Liver (tissue), 9 donors: Measurements from ENCODE around the gene BRD8. TPM values are rescaled to one million over a fixed set of nuclear protein-coding genes. Genes with fewer than 3 reads are reported as not detected.

Experiments
- DNase-seq: peaks from one replicate; pipeline ENCODE4 v3.0.0-alpha.2; 2017; ENCODE audit warnings: low spot score
- H3K27ac ChIP-seq, 2 donors: one replicate each; pipeline ENCODE4 v1.7.0; 2013; ENCODE audit warnings: inconsistent platforms in 2 of 2, low read length in 2 of 2, control low read depth in 1 of 2, low read depth in 1 of 2, mild to moderate bottlenecking in 1 of 2
- H3K27me3 ChIP-seq, 4 donors: one replicate each; pipeline versions ENCODE4 v1.6.1 to v1.7.0; 2013; ENCODE audit warnings: low read length in 3 of 4, inconsistent platforms in 1 of 4, mild to moderate bottlenecking in 1 of 4, moderate library complexity in 1 of 4; ENCODE audit not compliant: control insufficient read depth in 4 of 4, insufficient read depth in 4 of 4
- H3K36me3 ChIP-seq, 4 donors: one replicate each; pipeline versions ENCODE4 v1.6.1 to v1.7.0; 2013; ENCODE audit warnings: low read length in 3 of 4, mild to moderate bottlenecking in 3 of 4, low read depth in 1 of 4, moderate library complexity in 1 of 4; ENCODE audit not compliant: control insufficient read depth in 4 of 4, insufficient read depth in 3 of 4
- H3K4me1 ChIP-seq, 4 donors: one replicate each; pipeline versions ENCODE4 v1.6.1 to v1.7.0; 2013; ENCODE audit warnings: low read length in 3 of 4, mild to moderate bottlenecking in 3 of 4, moderate library complexity in 1 of 4; ENCODE audit not compliant: control insufficient read depth in 4 of 4, insufficient read depth in 4 of 4
- H3K4me3 ChIP-seq, 3 donors: one replicate each; pipeline versions ENCODE4 v1.6.1 to v1.7.0; 2013; ENCODE audit warnings: low read length in 3 of 3, control low read depth in 1 of 3, low read depth in 1 of 3, mild to moderate bottlenecking in 1 of 3
- H3K9ac ChIP-seq, 2 donors: one replicate each; pipeline ENCODE4 v1.7.0; 2013; ENCODE audit warnings: low read length in 2 of 2, mild to moderate bottlenecking in 2 of 2, moderate library complexity in 2 of 2, control low read depth in 1 of 2, low read depth in 1 of 2
- H3K9me3 ChIP-seq, 4 donors: one replicate each; pipeline versions ENCODE4 v1.6.1 to v1.7.0; 2013; ENCODE audit warnings: low read length in 3 of 4; ENCODE audit not compliant: control insufficient read depth in 4 of 4
- EGR1 ChIP-seq, 2 donors: IDR thresholded peaks; 2 replicates each; pipeline ENCODE4 v1.6.1; 2016 to 2018; ENCODE audit warnings: antibody characterized with exemption in 2 of 2, low read depth in 2 of 2
- FOXA1 ChIP-seq: IDR thresholded peaks from 2 replicates; pipeline ENCODE4 v1.6.1; 2016; ENCODE audit warnings: antibody characterized with exemption
- FOXA2 ChIP-seq: IDR thresholded peaks from 2 replicates; pipeline ENCODE4 v1.6.1; 2016; ENCODE audit warnings: antibody characterized with exemption
- GABPA ChIP-seq, 2 donors: IDR thresholded peaks in 1 of 2; conservative IDR thresholded peaks in 1 of 2; 2 replicates each; pipeline ENCODE4 v1.6.1; 2016; ENCODE audit warnings: antibody characterized with exemption in 2 of 2, mild to moderate bottlenecking in 1 of 2, moderate library complexity in 1 of 2
- HNF4A ChIP-seq, 2 donors: conservative IDR thresholded peaks; 2 replicates each; pipeline ENCODE4 v1.6.1; 2016; ENCODE audit warnings: antibody characterized with exemption in 2 of 2, mild to moderate bottlenecking in 2 of 2
- HNF4G ChIP-seq: IDR thresholded peaks from 2 replicates; pipeline ENCODE4 v1.6.1; 2016; ENCODE audit warnings: antibody characterized with exemption
- JUND ChIP-seq, 2 donors: IDR thresholded peaks; 2 replicates each; pipeline ENCODE4 v1.6.1; 2016; ENCODE audit warnings: antibody characterized with exemption in 2 of 2
- NR2F2 ChIP-seq: IDR thresholded peaks from 2 replicates; pipeline ENCODE4 v1.6.1; 2016; ENCODE audit warnings: antibody characterized with exemption
- RAD21 ChIP-seq, 2 donors: IDR thresholded peaks; 2 replicates each; pipeline ENCODE4 v1.6.1; 2016; ENCODE audit warnings: antibody characterized with exemption in 2 of 2, mild to moderate bottlenecking in 2 of 2
- RXRA ChIP-seq, 2 donors: IDR thresholded peaks; 2 replicates each; pipeline ENCODE4 v1.6.1; 2017 to 2018; ENCODE audit warnings: antibody characterized with exemption in 2 of 2, mild to moderate bottlenecking in 1 of 2
- SP1 ChIP-seq: IDR thresholded peaks from 2 replicates; pipeline ENCODE4 v1.6.1; 2018; ENCODE audit warnings: antibody characterized with exemption, mild to moderate bottlenecking
- TAF1 ChIP-seq: conservative IDR thresholded peaks from 2 replicates; pipeline ENCODE4 v1.6.1; 2016; ENCODE audit warnings: antibody characterized with exemption, mild to moderate bottlenecking
- YY1 ChIP-seq: IDR thresholded peaks from 2 replicates; pipeline ENCODE4 v1.6.1; 2016; ENCODE audit warnings: antibody characterized with exemption, mild to moderate bottlenecking
- WGBS: extraction: QIAGEN DNeasy Blood & Tissue Kit; methylation state at CpG from one replicate; pipeline ENCODE4 v1.1.7; 2013; 5-methylcytosine and 5-hydroxymethylcytosine counted together
- polyA plus RNA-seq, 2 donors: library from polyadenylated mRNA; stranded (reverse) in 1 of 2; unstranded in 1 of 2; fragments of 200-250 nt in 1 of 2; fragments of >200 nt in 1 of 2; fragmentation: Nextera tagmentation in 1 of 2; extraction: Ambion mirVana in 1 of 2; gene quantifications; one replicate each; pipeline versions ENCODE4 v1.2.1 to v1.2.3, GENCODE V29; 2013 to 2015
- total RNA-seq, 2 donors: library from RNA; depleted of rRNA; stranded (reverse); fragments of >200 nt; gene quantifications; one replicate each; pipeline ENCODE4 v1.2.3, GENCODE V29; 2014
- TF ChIP-seq, protein P1 (sequence below): IDR thresholded peaks from 2 replicates; pipeline ENCODE4 v1.6.1; 2016; ENCODE audit warnings: antibody characterized with exemption
- TF ChIP-seq, protein P2 (sequence below): IDR thresholded peaks from 2 replicates; pipeline ENCODE4 v1.6.1; 2016; ENCODE audit warnings: antibody characterized with exemption
- TF ChIP-seq, protein P3 (sequence below): IDR thresholded peaks from 2 replicates; pipeline ENCODE4 v1.6.1; 2016; ENCODE audit warnings: antibody characterized with exemption, mild to moderate bottlenecking
- TF ChIP-seq, protein P4 (sequence below): IDR thresholded peaks from 2 replicates; pipeline ENCODE4 v1.6.1; 2016; ENCODE audit warnings: antibody characterized with exemption
- TF ChIP-seq, protein P5 (sequence below): fragments of 150-350 bp; IDR thresholded peaks from 2 replicates; pipeline ENCODE4 v1.5.1; 2017; ENCODE audit warnings: improper control_type of control experiment, low read depth, low read length; ENCODE audit not compliant: missing input control
- donor health status: healthy.
- donor health status: healthy.
- donor health status: healthy.
- donor health status: healthy.
- donor health status: healthy.

Gene BRD8
- total and polyA plus RNA-seq, 4 donors, result 14.8 to 34.5 (median 29.6) TPM

DNA sequence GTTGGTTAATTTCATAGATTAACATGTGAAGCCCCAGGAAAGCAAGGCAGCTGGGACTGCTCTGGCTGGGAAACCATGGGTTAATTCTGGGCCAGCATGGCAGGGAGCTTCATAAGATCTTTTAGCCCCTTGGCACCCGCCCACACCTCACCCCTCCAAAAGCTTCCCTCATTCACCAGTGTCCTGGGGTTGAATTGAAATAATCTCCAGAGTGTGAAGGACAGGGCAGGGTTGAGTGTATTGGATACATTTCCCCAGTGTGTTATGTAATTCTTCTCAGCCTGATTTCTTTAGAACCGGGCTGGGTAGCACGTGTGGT is 75.2 kb downstream of the BRD8 start:
- H3K36me3 ChIP-seq, result no peaks in the 10 kb centered on the region
- H3K27ac ChIP-seq, result no peak overlapping the region
- WGBS, result 28% methylated on average over 3 of the region's 3 CpGs
- H3K4me3 ChIP-seq, result no peak overlapping the region
- DNase-seq, result no peak
- no peaks in the 10 kb centered on the region for H3K4me1 ChIP-seq
- peaks cover 0 to 4% (median 0%) of the 10 kb centered on the region in 4 donors for H3K27me3 ChIP-seq
- TF ChIP-seq, protein P1, sequence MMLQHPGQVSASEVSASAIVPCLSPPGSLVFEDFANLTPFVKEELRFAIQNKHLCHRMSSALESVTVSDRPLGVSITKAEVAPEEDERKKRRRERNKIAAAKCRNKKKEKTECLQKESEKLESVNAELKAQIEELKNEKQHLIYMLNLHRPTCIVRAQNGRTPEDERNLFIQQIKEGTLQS, result no peak
- no peak for TF ChIP-seq GABPA (IDR thresholded peaks at IDR 0.05 in 1 of 2, conservative IDR thresholded peaks at IDR 0.05 in 1 of 2)
- no peak overlapping the region for H3K9ac ChIP-seq
- H3K9me3 ChIP-seq, result no peaks in the 10 kb centered on the region

DNA sequence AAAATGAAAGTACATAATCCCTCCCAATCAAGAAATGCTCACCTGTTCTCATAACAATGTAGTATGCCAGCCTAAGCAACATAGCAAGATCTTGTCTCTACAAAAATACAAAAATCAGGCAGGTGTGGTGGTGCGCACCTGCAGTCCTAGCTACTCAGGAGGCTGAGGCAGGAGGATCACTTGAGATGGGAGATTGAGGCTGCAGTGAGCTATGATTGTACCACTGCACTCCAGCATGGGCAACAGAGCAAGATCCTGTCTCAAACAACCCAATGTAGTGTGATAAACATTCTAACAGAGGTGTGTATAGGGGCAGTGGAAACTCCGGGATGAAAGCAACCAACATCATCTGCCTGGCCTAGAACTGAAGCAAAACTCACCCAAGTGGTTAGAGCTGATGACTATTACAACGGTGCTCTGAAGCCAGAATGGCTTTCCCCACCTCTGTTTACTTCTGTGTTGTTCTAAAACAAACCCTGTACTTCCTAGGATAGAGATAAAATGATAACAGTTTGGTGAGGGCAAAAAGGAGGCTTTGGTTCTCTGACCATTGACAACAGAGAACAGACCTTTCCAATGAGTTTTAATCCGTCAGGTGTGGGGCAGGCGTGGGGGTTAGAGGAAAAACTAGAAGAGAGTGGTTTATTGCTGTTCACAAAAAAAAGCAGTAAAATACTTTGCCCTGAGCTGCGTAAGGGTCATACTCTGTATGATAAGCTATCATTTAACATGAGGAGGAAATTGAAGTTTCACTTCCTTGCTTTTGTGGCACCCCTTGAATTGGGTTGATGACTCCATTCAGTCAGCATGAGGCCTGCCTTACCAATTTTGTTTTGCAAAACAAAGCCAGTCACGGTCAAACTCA is 75.7 kb downstream of the BRD8 start:
- Histone ChIP-seq H3K4me3 (no peak overlapping the region), H3K27me3 (peaks cover 0 to 4% (median 0%) of the 10 kb centered on the region in 4 donors), H3K9me3 (no peaks in the 10 kb centered on the region), H3K4me1 (no peaks in the 10 kb centered on the region), H3K9ac (no peak overlapping the region), H3K36me3 (no peaks in the 10 kb centered on the region), H3K27ac (no peak overlapping the region)
- DNase-seq, result no peak
- 65% methylated on average over 7 of the region's 7 CpGs for WGBS
- TF ChIP-seq EGR1 (IDR thresholded peaks at IDR 0.05; ENCODE audit: low read depth in 2 of 2) (no peak), RAD21 (IDR thresholded peaks at IDR 0.05) (no peak), FOXA1 (no peak), JUND (IDR thresholded peaks at IDR 0.05) (no peak), RXRA (IDR thresholded peaks at IDR 0.05) (no peak), SP1 (no peak), NR2F2 (no peak), YY1 (no peak), HNF4A (conservative IDR thresholded peaks at IDR 0.05) (no peak), FOXA2 (no peak), HNF4G (no peak), GABPA (IDR thresholded peaks at IDR 0.05 in 1 of 2, conservative IDR thresholded peaks at IDR 0.05 in 1 of 2) (no peak), TAF1 (no peak)
- TF ChIP-seq, protein P2, sequence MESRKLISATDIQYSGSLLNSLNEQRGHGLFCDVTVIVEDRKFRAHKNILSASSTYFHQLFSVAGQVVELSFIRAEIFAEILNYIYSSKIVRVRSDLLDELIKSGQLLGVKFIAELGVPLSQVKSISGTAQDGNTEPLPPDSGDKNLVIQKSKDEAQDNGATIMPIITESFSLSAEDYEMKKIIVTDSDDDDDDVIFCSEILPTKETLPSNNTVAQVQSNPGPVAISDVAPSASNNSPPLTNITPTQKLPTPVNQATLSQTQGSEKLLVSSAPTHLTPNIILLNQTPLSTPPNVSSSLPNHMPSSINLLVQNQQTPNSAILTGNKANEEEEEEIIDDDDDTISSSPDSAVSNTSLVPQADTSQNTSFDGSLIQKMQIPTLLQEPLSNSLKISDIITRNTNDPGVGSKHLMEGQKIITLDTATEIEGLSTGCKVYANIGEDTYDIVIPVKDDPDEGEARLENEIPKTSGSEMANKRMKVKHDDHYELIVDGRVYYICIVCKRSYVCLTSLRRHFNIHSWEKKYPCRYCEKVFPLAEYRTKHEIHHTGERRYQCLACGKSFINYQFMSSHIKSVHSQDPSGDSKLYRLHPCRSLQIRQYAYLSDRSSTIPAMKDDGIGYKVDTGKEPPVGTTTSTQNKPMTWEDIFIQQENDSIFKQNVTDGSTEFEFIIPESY, result no peak
- TF ChIP-seq, protein P3, sequence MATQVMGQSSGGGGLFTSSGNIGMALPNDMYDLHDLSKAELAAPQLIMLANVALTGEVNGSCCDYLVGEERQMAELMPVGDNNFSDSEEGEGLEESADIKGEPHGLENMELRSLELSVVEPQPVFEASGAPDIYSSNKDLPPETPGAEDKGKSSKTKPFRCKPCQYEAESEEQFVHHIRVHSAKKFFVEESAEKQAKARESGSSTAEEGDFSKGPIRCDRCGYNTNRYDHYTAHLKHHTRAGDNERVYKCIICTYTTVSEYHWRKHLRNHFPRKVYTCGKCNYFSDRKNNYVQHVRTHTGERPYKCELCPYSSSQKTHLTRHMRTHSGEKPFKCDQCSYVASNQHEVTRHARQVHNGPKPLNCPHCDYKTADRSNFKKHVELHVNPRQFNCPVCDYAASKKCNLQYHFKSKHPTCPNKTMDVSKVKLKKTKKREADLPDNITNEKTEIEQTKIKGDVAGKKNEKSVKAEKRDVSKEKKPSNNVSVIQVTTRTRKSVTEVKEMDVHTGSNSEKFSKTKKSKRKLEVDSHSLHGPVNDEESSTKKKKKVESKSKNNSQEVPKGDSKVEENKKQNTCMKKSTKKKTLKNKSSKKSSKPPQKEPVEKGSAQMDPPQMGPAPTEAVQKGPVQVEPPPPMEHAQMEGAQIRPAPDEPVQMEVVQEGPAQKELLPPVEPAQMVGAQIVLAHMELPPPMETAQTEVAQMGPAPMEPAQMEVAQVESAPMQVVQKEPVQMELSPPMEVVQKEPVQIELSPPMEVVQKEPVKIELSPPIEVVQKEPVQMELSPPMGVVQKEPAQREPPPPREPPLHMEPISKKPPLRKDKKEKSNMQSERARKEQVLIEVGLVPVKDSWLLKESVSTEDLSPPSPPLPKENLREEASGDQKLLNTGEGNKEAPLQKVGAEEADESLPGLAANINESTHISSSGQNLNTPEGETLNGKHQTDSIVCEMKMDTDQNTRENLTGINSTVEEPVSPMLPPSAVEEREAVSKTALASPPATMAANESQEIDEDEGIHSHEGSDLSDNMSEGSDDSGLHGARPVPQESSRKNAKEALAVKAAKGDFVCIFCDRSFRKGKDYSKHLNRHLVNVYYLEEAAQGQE, result no peak
- TF ChIP-seq, protein P4, sequence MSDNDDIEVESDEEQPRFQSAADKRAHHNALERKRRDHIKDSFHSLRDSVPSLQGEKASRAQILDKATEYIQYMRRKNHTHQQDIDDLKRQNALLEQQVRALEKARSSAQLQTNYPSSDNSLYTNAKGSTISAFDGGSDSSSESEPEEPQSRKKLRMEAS, result no peak
- TF ChIP-seq, protein P5, sequence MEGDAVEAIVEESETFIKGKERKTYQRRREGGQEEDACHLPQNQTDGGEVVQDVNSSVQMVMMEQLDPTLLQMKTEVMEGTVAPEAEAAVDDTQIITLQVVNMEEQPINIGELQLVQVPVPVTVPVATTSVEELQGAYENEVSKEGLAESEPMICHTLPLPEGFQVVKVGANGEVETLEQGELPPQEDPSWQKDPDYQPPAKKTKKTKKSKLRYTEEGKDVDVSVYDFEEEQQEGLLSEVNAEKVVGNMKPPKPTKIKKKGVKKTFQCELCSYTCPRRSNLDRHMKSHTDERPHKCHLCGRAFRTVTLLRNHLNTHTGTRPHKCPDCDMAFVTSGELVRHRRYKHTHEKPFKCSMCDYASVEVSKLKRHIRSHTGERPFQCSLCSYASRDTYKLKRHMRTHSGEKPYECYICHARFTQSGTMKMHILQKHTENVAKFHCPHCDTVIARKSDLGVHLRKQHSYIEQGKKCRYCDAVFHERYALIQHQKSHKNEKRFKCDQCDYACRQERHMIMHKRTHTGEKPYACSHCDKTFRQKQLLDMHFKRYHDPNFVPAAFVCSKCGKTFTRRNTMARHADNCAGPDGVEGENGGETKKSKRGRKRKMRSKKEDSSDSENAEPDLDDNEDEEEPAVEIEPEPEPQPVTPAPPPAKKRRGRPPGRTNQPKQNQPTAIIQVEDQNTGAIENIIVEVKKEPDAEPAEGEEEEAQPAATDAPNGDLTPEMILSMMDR, result no peak
